GM12878 (cell line): Measurements from ENCODE around the gene ACACA. TPM values are rescaled to one million over a fixed set of nuclear protein-coding genes. Genes with fewer than 3 reads are reported as not detected.

Experiments
- ATAC-seq: fragments of 200-7000 bp; cut with Tn5 transposase; 3 replicates; pipeline ENCODE4 v1.9.1; 2020; ENCODE audit warnings: mild to moderate bottlenecking, moderate library complexity
- BruUV-seq: library from RNA; stranded (reverse); fragments of 400-500 nt; replicated peaks from 2 replicates; lab custom pipeline; 2021; lab: Mats Ljungman, UMichigan
- CTCF ChIA-PET: fragments of 300-600 bp; sonication (Branson Sonifier 250); formaldehyde crosslinking; extraction: SDS; loops from one replicate; lab custom pipeline; 2021; ENCODE audit warnings: inconsistent platforms; lab: Yijun Ruan, JAX
- POLR2A ChIA-PET: fragments of 350-600 bp; formaldehyde crosslinking; extraction: SDS; loops from one replicate; lab custom pipeline; 2021; ENCODE audit warnings: inconsistent platforms; lab: Charles Lee
- RAD21 ChIA-PET: fragments of 300-600 bp; sonication (Branson Sonifier 250); formaldehyde crosslinking; loops from one replicate; lab custom pipeline; 2023; ENCODE audit warnings: antibody characterized with exemption; ENCODE audit not compliant: unreplicated experiment; lab: Charles Lee
- SMC1A ChIA-PET: fragments of 300-600 bp; sonication (Branson Sonifier 250); formaldehyde crosslinking; loops from one replicate; lab custom pipeline; 2023; ENCODE audit not compliant: unreplicated experiment, uncharacterized antibody; lab: Charles Lee
- DNase-seq: peaks from one replicate; pipeline ENCODE4 v3.0.0-alpha.2; 2011; ENCODE audit warnings: low read depth, low spot score
- FAIRE-seq: peaks from 3 replicates; lab custom pipeline; 2011; peaks lifted over from hg19 to GRCh38; lab: Jason Lieb, UNC
- H2AFZ ChIP-seq: 2 replicates; pipeline ENCODE4 v1.6.0; 2011; ENCODE audit warnings: low read depth, low read length, control low read depth; ENCODE audit not compliant: control insufficient read depth
- H3K27ac ChIP-seq: 2 replicates; pipeline ENCODE4 v1.5.1; 2011; ENCODE audit warnings: control low read depth; ENCODE audit not compliant: control insufficient read depth, insufficient read depth
- H3K27me3 ChIP-seq, 2 experiments: replicated peaks in 1 of 2; 2 replicates each; pipeline versions ENCODE4 v1.6.0 to v1.6.1; 2011; ENCODE audit warnings: low read length in 1 of 2; ENCODE audit not compliant: control insufficient read depth in 2 of 2, insufficient read depth in 2 of 2
- H3K36me3 ChIP-seq, 2 experiments: 2 replicates each; pipeline ENCODE4 v1.5.1; 2011; ENCODE audit warnings: low read length in 1 of 2; ENCODE audit not compliant: control insufficient read depth in 2 of 2, insufficient read depth in 2 of 2
- H3K4me1 ChIP-seq: 2 replicates; pipeline ENCODE4 v1.6.1; 2011; ENCODE audit warnings: mild to moderate bottlenecking, low read length, moderate library complexity, mixed read lengths; ENCODE audit not compliant: control insufficient read depth, insufficient read depth
- H3K4me2 ChIP-seq: 2 replicates; pipeline ENCODE4 v1.6.0; 2011; ENCODE audit warnings: control low read depth; ENCODE audit not compliant: control insufficient read depth, insufficient read depth
- H3K4me3 ChIP-seq: fragments of 200-600 bp; sonication (generic); 2 replicates; pipeline ENCODE4 v1.5.1; 2016
- H3K79me2 ChIP-seq: 2 replicates; pipeline ENCODE4 v1.6.0; 2011; ENCODE audit warnings: low read length; ENCODE audit not compliant: control insufficient read depth, insufficient read depth
- H3K9ac ChIP-seq: 2 replicates; pipeline ENCODE4 v1.8.0; 2011; ENCODE audit warnings: low read length, control low read depth, mixed read lengths; ENCODE audit not compliant: control insufficient read depth, insufficient read depth
- H3K9me3 ChIP-seq: replicated peaks from 3 replicates; pipeline ENCODE4 v1.5.1; 2011; ENCODE audit warnings: mild to moderate bottlenecking, low read length; ENCODE audit not compliant: control insufficient read depth, insufficient read depth
- H4K20me1 ChIP-seq: 2 replicates; pipeline ENCODE4 v1.6.0; 2011; ENCODE audit not compliant: control insufficient read depth, insufficient read depth
- BCLAF1 ChIP-seq: fragments of 450-650 bp; IDR thresholded peaks from 2 replicates; pipeline ENCODE4 v1.6.1; 2017; ENCODE audit warnings: antibody characterized with exemption, mild to moderate bottlenecking, moderate library complexity
- CHD2 ChIP-seq: IDR thresholded peaks from 2 replicates; pipeline ENCODE4 v1.6.1; 2011; ENCODE audit warnings: low read depth, low read length, improper control_type of control experiment, borderline replicate concordance
- IKZF2 ChIP-seq, 2 experiments: fragments of 450-650 bp; IDR thresholded peaks; 2 replicates each; pipeline ENCODE4 v1.6.1; 2017; ENCODE audit warnings: mild to moderate bottlenecking in 2 of 2, moderate library complexity in 2 of 2
- JUND ChIP-seq: IDR thresholded peaks from 2 replicates; pipeline ENCODE4 v1.6.1; 2012; ENCODE audit warnings: low read depth, mild to moderate bottlenecking, low read length, improper control_type of control experiment, moderate library complexity
- KLF5 ChIP-seq: fragments of 450-650 bp; IDR thresholded peaks from 2 replicates; pipeline ENCODE4 v1.6.1; 2014; ENCODE audit warnings: mild to moderate bottlenecking; ENCODE audit not compliant: partially characterized antibody
- MLLT1 ChIP-seq: fragments of 450-650 bp; IDR thresholded peaks from 2 replicates; pipeline ENCODE4 v1.6.1; 2016; ENCODE audit warnings: mild to moderate bottlenecking
- RAD21 ChIP-seq: IDR thresholded peaks from 2 replicates; pipeline ENCODE4 v1.6.1; 2011; ENCODE audit warnings: mild to moderate bottlenecking, low read depth, low read length, moderate library complexity; ENCODE audit not compliant: insufficient read depth
- REST ChIP-seq: IDR thresholded peaks from 2 replicates; pipeline ENCODE4 v1.6.1; 2012; ENCODE audit warnings: mild to moderate bottlenecking, low read depth, low read length
- TCF12 ChIP-seq: IDR thresholded peaks from 2 replicates; pipeline ENCODE4 v1.6.1; 2011; ENCODE audit warnings: low read depth, mild to moderate bottlenecking, low read length
- ZBTB4 ChIP-seq: fragments of 450-650 bp; formaldehyde crosslinking; IDR thresholded peaks from 2 replicates; pipeline ENCODE4 v1.4.0; 2022; ENCODE audit warnings: mild to moderate bottlenecking, moderate library complexity
- ZNF24 ChIP-seq: fragments of 450-650 bp; IDR thresholded peaks from 2 replicates; pipeline ENCODE4 v1.6.1; 2017; ENCODE audit warnings: antibody characterized with exemption, mild to moderate bottlenecking
- WGBS: methylation state at CpG from one replicate; pipeline ENCODE4 v1.1.6; 2016; ENCODE audit warnings: low lambda C conversion rate; ENCODE audit not compliant: insufficient replicate concordance, insufficient coverage; ENCODE audit errors: missing lambda C conversion rate; 5-methylcytosine and 5-hydroxymethylcytosine counted together
- in situ Hi-C: fragments of 300-500 bp; cut with MboI; formaldehyde crosslinking; loops from 9 replicates; pipeline ENCODE4 v1.14.3; 2018; ENCODE audit warnings: mixed read lengths
- intact Hi-C: fragments of 100-400 bp; cut with micrococcal nuclease; formaldehyde crosslinking; loops from one replicate; pipeline ENCODE4 v1.14.2; 2022; ENCODE audit not compliant: unreplicated experiment
- polyA plus RNA-seq, 11 experiments: library from polyadenylated mRNA; depleted of rRNA in 4 of 11; unstranded in 6 of 11; stranded (reverse) in 5 of 11; fragments of >200 nt; fragmentation: Nextera tagmentation in 4 of 11; fragmentation: Illumina TruSeq in 1 of 11; extraction: Ambion mirVana in 4 of 11; extraction: Trizol in 1 of 11; gene quantifications; 1 replicate in 1 of 11; 2 replicates in 10 of 11; pipeline versions ENCODE4 v1.2.1 to v1.2.3, GENCODE V29; 2011 to 2016; ENCODE audit warnings: inconsistent platforms in 2 of 11, missing spikeins in 2 of 11, low read depth in 1 of 11
- total RNA-seq, 4 experiments: library from RNA; depleted of rRNA in 3 of 4; stranded (reverse); fragments of >200 nt in 3 of 4; fragmentation: Illumina TruSeq in 1 of 4; extraction: Trizol in 1 of 4; gene quantifications; 2 replicates each; pipeline versions ENCODE4 v1.2.1 to v1.2.3, GENCODE V29; 2013 to 2021

Gene ACACA
- total and polyA plus RNA-seq, 10 of the 15 experiments (the other 5 are each of a cell fraction or from before 2014, with no cell fraction given) = 12.9 to 74.2 (median 32.0) TPM

GRCh38 chr17:37440424-37440823 lies 33.8 kb upstream of the ACACA start:
- in situ Hi-C loops = no loop called here
- ChIA-PET POLR2A (interaction anchor here (1.3 to 1.6 kb wide), 2 partner anchors 9 to 26 kb away, joined by 3 to 4 read pairs; no protein-coding TSS in a partner anchor), SMC1A (interaction anchor here (2.4 to 2.5 kb wide), 2 partner anchors 9 to 10 kb away, joined by 8 to 18 read pairs; no protein-coding TSS in a partner anchor), RAD21 (interaction anchor here (0.9 to 1.2 kb wide), 3 partner anchors 9 to 67 kb away, joined by 3 to 5 read pairs (median 4); no protein-coding TSS in a partner anchor), CTCF (interaction anchor here (1.2 to 2.4 kb wide), 3 partner anchors 10 to 67 kb away, joined by 4 to 6 read pairs (median 4); no protein-coding TSS in a partner anchor)
- no peaks in the 10 kb centered on the region for H4K20me1 ChIP-seq
- no peak overlapping the region for H3K4me2 ChIP-seq
- no peak overlapping the region for H3K9ac ChIP-seq
- no peaks in the 10 kb centered on the region for H3K79me2 ChIP-seq
- ATAC-seq (no peak), FAIRE-seq (no peak), DNase-seq (no peak)
- H3K36me3 ChIP-seq = peaks cover 5 to 22% of the 10 kb centered on the region in 2 experiments
- no TSS peak for BruUV-seq
- 98% methylated on average over 2 of the region's 2 CpGs for WGBS
- intact Hi-C loops = no loop called here
- H3K4me1 ChIP-seq = peaks cover 6% of the 10 kb centered on the region; the same call in 1 of the 2 replicates
- H3K9me3 ChIP-seq = no peaks in the 10 kb centered on the region
- H3K4me3 ChIP-seq = no peak overlapping the region
- no peaks in the 10 kb centered on the region for H3K27me3 ChIP-seq
- no peak overlapping the region for H3K27ac ChIP-seq
- H2AFZ ChIP-seq = no peak overlapping the region
- TF ChIP-seq RAD21 (no peak), JUND (no peak), ZNF24 (no peak), BCLAF1 (no peak), TCF12 (no peak), MLLT1 (no peak), KLF5 (no peak), REST (no peak), ZBTB4 (CRISPR knock-in tag) (no peak), IKZF2 (IDR thresholded peaks at IDR 0.05) (no peak), CHD2 (no peak)
